K562 treated with DMSO at 1 percent for 48 hours (cell line): ENCODE measurements around the gene HES3. TPM values are rescaled to one million over a fixed set of nuclear protein-coding genes. Genes with fewer than 3 reads are reported as not detected.

Experiments used
- total RNA-seq: library from RNA; unstranded; fragments of 300-600 nt; gene quantifications from 2 replicates; pipeline ENCODE4 v1.2.3, GENCODE V29; 2022; ENCODE audit warnings: low replicate concordance; ENCODE audit errors: extremely low read depth

HES3 gene, protein sequence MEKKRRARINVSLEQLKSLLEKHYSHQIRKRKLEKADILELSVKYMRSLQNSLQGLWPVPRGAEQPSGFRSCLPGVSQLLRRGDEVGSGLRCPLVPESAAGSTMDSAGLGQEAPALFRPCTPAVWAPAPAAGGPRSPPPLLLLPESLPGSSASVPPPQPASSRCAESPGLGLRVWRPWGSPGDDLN
- not detected in 2 replicates for total RNA-seq

DNA sequence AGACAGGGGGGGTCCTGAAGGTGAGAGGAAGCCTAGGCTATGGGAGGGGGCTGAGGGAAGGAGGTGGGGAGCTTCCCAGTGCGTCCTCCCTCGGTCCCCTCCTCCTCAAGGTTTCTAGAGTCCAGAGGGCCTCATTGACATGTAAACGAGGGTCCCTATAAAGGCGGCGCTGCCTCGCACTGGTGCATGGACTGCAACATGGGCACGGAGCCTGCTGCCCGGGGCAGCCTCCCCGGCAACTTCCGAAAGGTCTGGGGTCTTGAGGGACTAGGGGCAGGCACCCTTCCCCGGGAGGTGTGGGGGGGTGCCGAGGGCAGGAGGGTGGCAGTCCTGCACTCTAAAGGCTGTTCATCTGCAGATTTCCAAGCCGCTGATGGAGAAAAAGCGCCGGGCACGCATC, at the start of gene HES3:
Gene HES3, plus strand, starts transcription at position 187 of the 400 bp plus-strand sequence. Its CDS starts 187 bp downstream, at position 374.

DNA sequence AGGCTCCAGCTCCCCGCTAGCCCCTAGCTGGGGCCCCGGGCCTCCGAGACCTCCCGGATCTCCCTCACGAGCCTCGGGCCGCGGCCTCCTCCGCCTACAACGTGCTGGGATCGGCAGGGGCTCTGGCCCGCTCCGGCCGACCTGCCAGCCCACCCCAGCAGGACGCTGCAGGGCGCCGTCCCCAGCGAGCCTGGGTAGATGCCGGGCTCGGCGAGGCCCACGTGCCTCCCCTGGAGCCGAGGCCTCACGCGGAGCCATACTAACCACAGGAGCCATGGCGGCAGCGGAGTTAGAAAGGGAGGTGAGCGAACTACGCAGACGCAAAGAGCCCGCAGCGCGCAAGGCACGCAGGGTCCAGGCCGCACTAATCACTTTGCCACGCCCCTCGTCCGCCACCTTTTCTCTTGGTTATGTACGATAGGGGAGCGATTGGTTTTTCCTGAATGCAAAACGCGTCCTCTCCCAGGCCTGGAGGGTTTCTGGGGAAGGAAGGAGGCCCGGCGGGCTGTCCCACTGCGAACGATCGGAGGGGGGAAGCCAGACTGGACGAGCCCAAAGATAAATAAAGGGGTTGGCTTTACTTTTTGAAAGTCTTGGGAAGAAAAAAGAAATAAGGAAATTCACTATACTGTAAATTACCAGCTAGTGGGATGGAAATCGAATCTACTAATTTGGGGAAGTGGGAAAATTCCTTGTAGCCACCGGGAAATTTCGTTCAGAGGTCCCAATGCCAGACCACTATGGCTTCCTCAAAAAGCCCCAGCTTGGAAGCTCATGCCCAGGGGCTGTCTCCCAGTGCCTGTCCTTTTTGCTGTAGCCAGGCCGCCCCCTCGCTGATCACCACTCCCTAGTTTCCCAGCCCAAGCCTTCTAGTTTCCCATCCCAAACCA, 44.4 kb upstream of the HES3 start, which contains the start of gene RPL22:
Gene RPL22, minus strand, starts transcription at position 298 of the 890 bp plus-strand sequence. Its CDS starts 22 bp downstream, at position 276.

DNA sequence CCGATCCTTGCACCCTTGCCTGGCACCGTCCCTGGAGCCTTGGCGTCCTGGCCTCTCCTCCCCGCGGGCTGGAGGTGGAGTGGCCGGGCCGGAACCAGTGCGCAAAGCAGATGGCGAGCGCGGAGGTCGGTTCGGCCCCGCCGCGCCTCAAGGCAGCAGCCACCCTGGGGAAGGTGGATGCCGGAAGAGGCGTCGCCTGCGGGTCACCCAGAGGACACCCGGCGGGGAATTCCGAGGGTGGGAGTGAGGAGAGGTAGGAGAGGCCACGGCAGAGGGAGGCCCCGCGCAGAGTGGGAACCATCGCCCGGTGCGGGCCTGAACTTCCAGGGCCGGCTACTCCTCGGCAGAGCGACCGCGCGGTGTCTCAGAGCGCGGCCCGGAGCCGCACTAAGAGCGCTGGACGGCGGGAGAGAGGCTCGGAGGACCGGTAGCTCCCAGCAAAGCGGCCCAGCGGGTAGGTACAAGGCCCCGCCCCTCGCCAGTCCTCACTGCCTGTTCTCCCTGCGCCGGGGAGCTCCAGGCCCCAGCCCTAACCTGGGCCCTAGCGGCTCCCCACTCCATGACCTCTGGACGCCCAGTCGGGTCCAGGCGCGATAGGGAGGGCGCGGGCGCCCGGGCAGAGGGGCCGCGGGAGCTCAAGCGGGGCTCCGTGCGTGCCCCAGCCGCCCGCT, 38.0 kb upstream of the HES3 start, which contains the start of gene RNF207:
Gene RNF207, plus strand, starts transcription at position 271 of the 671 bp plus-strand sequence. CDS start 417 bp downstream, outside the sequence.

DNA sequence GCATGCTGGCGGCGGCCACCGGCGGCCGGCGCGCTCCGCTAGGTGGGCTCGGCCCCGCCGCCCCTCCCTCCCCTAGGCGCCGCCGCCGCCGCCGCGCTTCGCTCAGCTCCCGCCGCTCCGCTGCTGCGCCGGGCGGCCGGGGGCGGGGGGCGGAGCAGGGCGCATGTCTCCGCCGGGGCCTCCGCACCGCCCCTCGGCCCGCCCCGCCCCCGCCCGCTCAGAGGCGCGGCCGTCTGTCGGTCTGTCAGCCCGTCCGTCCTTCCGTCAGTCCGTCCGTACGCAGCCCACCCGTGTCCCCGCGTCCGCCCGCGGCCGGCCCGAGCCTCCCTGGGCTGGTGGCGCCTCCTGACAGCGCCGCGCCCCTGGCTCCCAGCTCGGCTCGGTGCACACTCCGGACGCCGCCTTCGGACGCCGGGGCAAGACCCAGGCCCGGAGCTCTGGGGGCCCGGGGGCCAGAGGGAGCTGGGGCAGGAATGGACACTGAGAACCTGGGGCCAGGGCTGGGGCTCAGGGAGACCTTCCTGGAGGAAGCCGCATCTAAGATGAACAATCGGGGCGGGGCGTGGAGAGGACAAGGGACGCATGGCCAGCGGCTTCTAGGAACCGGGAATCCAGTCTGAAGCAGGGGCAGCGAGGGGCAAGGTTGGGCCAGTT, 17.1 kb downstream of the HES3 start, which contains the start of gene GPR153:
Gene GPR153, minus strand, starts transcription at position 138 of the 654 bp plus-strand sequence. CDS start 6,193 bp downstream, outside the sequence.

Other genes starting within 250 kb of the HES3 start
- not detected in 2 replicates for gene KCNAB2, start 198.3 kb upstream of the HES3 start, total RNA-seq
- gene CHD5, start 63.9 kb upstream of the HES3 start, total RNA-seq = not detected in 2 replicates
- gene RPL22, start 44.6 kb upstream of the HES3 start, total RNA-seq = not detected in 2 replicates
- not detected in 2 replicates for gene RNF207, start 38.1 kb upstream of the HES3 start, total RNA-seq
- not detected in 2 replicates for gene ICMT, start 8.2 kb upstream of the HES3 start, total RNA-seq
- not detected in 2 replicates for gene GPR153, start 16.9 kb downstream of the HES3 start, total RNA-seq
- gene ACOT7, start 149.6 kb downstream of the HES3 start, total RNA-seq = not detected in 2 replicates
- not detected in 2 replicates for gene HES2, start 175.7 kb downstream of the HES3 start, total RNA-seq
- gene ESPN, start 180.6 kb downstream of the HES3 start, total RNA-seq = not detected in 2 replicates
- gene TNFRSF25, start 222.0 kb downstream of the HES3 start, total RNA-seq = not detected in 2 replicates
- not detected in 2 replicates for gene PLEKHG5, start 247.5 kb downstream of the HES3 start, total RNA-seq